Rectal smooth muscle tissue (tissue), 1 donor: Measurements from ENCODE around the gene DDX27.
"Not testable (repeated sequence)": the region's sequence is repeated elsewhere in the genome, so short reads cannot be mapped to it uniquely, and the experiment has no call there.

Source experiments
- H3K27ac ChIP-seq: one replicate; pipeline ENCODE4 v1.7.0; 2013; ENCODE audit warnings: low read depth, low read length, inconsistent platforms
- H3K27me3 ChIP-seq: one replicate; pipeline ENCODE4 v1.7.0; 2013; ENCODE audit warnings: low read length; ENCODE audit not compliant: control insufficient read depth, insufficient read depth
- H3K36me3 ChIP-seq: one replicate; pipeline ENCODE4 v1.7.0; 2013; ENCODE audit warnings: low read length; ENCODE audit not compliant: control insufficient read depth, insufficient read depth
- H3K4me1 ChIP-seq: one replicate; pipeline ENCODE4 v1.7.0; 2013; ENCODE audit warnings: low read length; ENCODE audit not compliant: control insufficient read depth, insufficient read depth
- H3K4me3 ChIP-seq: one replicate; pipeline ENCODE4 v1.7.0; 2013; ENCODE audit warnings: low read length
- H3K9ac ChIP-seq: one replicate; pipeline ENCODE4 v1.7.0; 2013; ENCODE audit warnings: low read length

The DDX27 gene

GRCh38 chr20:49214571-49214970 is 4.6 kb upstream of the DDX27 start:
- H3K9ac ChIP-seq, result no peak overlapping the region
- H3K4me3 ChIP-seq, result no peak overlapping the region
- no peak overlapping the region for H3K27ac ChIP-seq
- H3K27me3 ChIP-seq, result no peaks in the 10 kb centered on the region
- no peaks in the 10 kb centered on the region for H3K4me1 ChIP-seq
- H3K36me3 ChIP-seq, result peaks cover 3% of the 10 kb centered on the region

GRCh38 chr20:49215232-49215631 is 4.0 kb upstream of the DDX27 start:
- H3K27me3 ChIP-seq, result no peaks in the 10 kb centered on the region
- H3K4me1 ChIP-seq, result no peaks in the 10 kb centered on the region
- H3K27ac ChIP-seq, result no peak overlapping the region

GRCh38 chr20:49216991-49217578 is 2.1 kb upstream of the DDX27 start:
- no peak overlapping the region for H3K9ac ChIP-seq
- no peaks in the 10 kb centered on the region for H3K4me1 ChIP-seq
- H3K4me3 ChIP-seq, result peak overlapping the region; percentile 17
- no peak overlapping the region for H3K27ac ChIP-seq
- peaks cover 7% of the 10 kb centered on the region for H3K36me3 ChIP-seq
- no peaks in the 10 kb centered on the region for H3K27me3 ChIP-seq

More at GRCh38 chr20:49215232-49215631, 4.0 kb upstream of the DDX27 start:
- no peak overlapping the region for H3K4me3 ChIP-seq
- H3K9ac ChIP-seq, result no peak overlapping the region
- peaks cover 3% of the 10 kb centered on the region for H3K36me3 ChIP-seq

- H3K27me3 ChIP-seq, H3K4me1 ChIP-seq, H3K9ac ChIP-seq: not testable (repeated sequence)
- Histone ChIP-seq H3K36me3 (peaks cover 15% of the 10 kb centered on the region), H3K4me3 (peak overlapping the region; percentile 27), H3K27ac (peak overlapping the region; percentile 92)
Observed at GRCh38 chr20:49218739-49219090, 501 bp upstream of the DDX27 start.

- Histone ChIP-seq H3K4me1 (no peaks in the 10 kb centered on the region), H3K27ac (peak overlapping the region; percentile 92), H3K27me3 (no peaks in the 10 kb centered on the region), H3K36me3 (peaks cover 27% of the 10 kb centered on the region), H3K9ac (peak overlapping the region; percentile 97), H3K4me3 (peak overlapping the region; percentile 99)
Observed at GRCh38 chr20:49219924-49220831, 962 bp downstream of the DDX27 start.

- Histone ChIP-seq H3K27me3 (no peaks in the 10 kb centered on the region), H3K9ac (no peak overlapping the region), H3K27ac (no peak overlapping the region), H3K4me3 (no peak overlapping the region), H3K4me1 (no peaks in the 10 kb centered on the region), H3K36me3 (peaks cover 48% of the 10 kb centered on the region)
Observed at GRCh38 chr20:49225896-49226295, 6.7 kb downstream of the DDX27 start.

- Histone ChIP-seq H3K36me3 (peaks cover 47% of the 10 kb centered on the region), H3K4me3 (no peak overlapping the region), H3K4me1 (no peaks in the 10 kb centered on the region), H3K27ac (no peak overlapping the region), H3K9ac (no peak overlapping the region), H3K27me3 (no peaks in the 10 kb centered on the region)
Observed at GRCh38 chr20:49228676-49229075, 9.5 kb downstream of the DDX27 start.

GRCh38 chr20:49229381-49229780 is 10.2 kb downstream of the DDX27 start:
- Histone ChIP-seq H3K4me3 (no peak overlapping the region), H3K4me1 (no peaks in the 10 kb centered on the region), H3K27ac (no peak overlapping the region), H3K9ac (no peak overlapping the region), H3K36me3 (peaks cover 43% of the 10 kb centered on the region), H3K27me3 (no peaks in the 10 kb centered on the region)

GRCh38 chr20:49230021-49230420 is 10.8 kb downstream of the DDX27 start:
- H3K27ac ChIP-seq, result no peak overlapping the region
- no peak overlapping the region for H3K4me3 ChIP-seq

GRCh38 chr20:49230561-49231133 is 11.4 kb downstream of the DDX27 start:
- Histone ChIP-seq H3K27ac (no peak overlapping the region), H3K4me1 (no peaks in the 10 kb centered on the region), H3K9ac (no peak overlapping the region)

More at GRCh38 chr20:49230021-49230420, 10.8 kb downstream of the DDX27 start:
- no peak overlapping the region for H3K9ac ChIP-seq
- H3K27me3 ChIP-seq, result no peaks in the 10 kb centered on the region
- H3K36me3 ChIP-seq, result peaks cover 45% of the 10 kb centered on the region
- H3K4me1 ChIP-seq, result no peaks in the 10 kb centered on the region

GRCh38 chr20:49231471-49231870 is 12.3 kb downstream of the DDX27 start:
- Histone ChIP-seq H3K36me3 (peaks cover 44% of the 10 kb centered on the region), H3K4me1 (no peaks in the 10 kb centered on the region), H3K27me3 (no peaks in the 10 kb centered on the region), H3K9ac (no peak overlapping the region), H3K4me3 (no peak overlapping the region), H3K27ac (no peak overlapping the region)

More at GRCh38 chr20:49230561-49231133, 11.4 kb downstream of the DDX27 start:
- Histone ChIP-seq H3K27me3 (no peaks in the 10 kb centered on the region), H3K36me3 (peaks cover 45% of the 10 kb centered on the region), H3K4me3 (no peak overlapping the region)

GRCh38 chr20:49233226-49233625 is 14.0 kb downstream of the DDX27 start:
- Histone ChIP-seq H3K27me3 (no peaks in the 10 kb centered on the region), H3K4me3 (no peak overlapping the region), H3K36me3 (peaks cover 52% of the 10 kb centered on the region), H3K4me1 (no peaks in the 10 kb centered on the region), H3K27ac (no peak overlapping the region), H3K9ac (no peak overlapping the region)
